HTR-8/SVneo (cell line): ENCODE results near the gene CTCFL.
A peak's percentile ranks its signal among the peaks of the same experiment; 100 is the strongest.
"Not testable (repeated sequence)": the region's sequence is repeated elsewhere in the genome, so short reads cannot be mapped to it uniquely, and the experiment has no call there.

Experiments
- DNase-seq: peaks from one replicate; pipeline ENCODE4 v3.0.0; 2011; ENCODE audit warnings: low spot score, mixed read lengths; ENCODE audit not compliant: insufficient read length
- FAIRE-seq: peaks from 2 replicates; lab custom pipeline; 2011; peaks lifted over from hg19 to GRCh38; lab: Jason Lieb, UNC

Gene CTCFL

DNA sequence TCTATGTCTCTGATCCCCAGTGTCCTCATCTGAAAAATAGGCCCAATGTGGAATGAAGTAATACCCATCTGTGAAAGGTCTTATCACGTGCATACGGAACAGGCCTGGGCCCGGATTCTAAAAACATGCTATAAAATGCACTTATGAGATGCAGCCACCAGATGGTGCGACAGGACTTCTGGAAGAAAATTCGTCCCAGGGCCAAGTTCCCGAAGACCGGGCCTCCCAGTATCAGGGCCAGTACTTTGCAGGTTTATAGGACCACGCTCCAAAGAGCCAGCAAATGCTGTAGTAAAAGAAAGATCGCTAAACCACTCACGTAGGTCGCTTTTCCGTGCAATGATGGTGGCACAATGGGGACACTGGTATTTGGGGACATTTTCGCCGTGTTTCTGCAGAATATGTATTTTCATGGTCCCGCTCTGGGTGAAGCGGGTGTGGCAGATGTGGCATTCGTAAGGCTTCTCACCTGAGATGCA, 10.6 kb downstream of the CTCFL start:
- FAIRE-seq (peak; percentile 93), DNase-seq (peak; percentile 96)

DNA sequence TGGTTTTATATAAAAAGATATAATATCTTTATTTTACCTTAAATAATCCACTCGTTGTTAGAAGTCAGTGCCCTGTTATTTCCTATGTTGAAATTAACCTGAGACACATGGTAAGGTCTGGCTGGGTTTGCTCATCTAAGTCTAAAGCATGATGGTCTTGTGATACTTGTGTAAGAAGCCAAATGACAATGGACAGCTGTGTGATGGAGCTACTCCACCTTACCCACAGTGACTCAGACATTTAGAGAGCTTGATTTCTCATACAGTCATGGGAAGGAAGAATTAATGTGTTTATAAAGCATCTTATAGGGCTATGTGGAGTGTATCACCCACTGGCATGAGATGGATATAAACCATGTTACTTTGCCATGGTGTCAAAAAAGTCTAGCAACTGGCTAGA, 11.7 kb downstream of the CTCFL start:
- DNase-seq (no peak), FAIRE-seq (peak; percentile 94)

DNA sequence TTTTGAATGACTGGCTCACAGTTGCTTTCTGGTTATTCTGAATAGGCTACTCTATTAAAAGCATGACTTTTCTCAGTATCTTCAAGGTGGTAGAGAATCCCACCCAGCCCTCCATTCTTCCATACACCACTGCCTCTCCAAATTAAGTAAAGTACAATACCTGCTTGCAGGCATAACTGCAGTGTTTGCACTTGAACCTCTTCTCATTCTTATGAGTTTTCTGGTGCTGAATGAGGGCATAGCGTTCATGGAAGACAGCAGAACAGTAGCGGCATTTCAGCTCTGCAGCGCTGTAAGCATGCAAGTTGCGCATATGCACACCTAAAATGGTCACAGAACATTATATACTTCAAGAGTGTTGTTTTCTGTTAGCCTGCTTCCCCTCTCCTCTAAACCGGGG, 12.5 kb downstream of the CTCFL start:
- FAIRE-seq, result no peak
- no peak for DNase-seq

DNA sequence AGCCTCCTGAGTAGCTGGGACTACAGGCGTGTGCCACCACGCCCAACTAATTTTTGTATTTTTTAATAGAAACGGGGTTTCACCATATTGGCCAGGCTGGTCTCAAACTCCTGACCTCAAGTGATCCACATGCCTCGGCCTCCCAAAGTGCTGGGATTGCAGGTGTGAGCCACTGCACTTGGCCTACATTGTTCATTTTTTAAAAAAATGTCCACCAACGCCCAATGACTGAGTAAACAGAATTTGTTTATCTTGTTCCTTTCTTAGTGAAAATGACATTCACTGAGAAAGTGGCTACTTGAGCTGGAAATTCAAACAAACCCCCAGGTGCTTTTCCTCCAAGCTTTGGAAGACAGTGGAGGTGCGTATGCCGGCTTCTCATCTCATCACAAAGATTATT, 13.2 kb downstream of the CTCFL start:
- FAIRE-seq, result not testable (repeated sequence)

DNA sequence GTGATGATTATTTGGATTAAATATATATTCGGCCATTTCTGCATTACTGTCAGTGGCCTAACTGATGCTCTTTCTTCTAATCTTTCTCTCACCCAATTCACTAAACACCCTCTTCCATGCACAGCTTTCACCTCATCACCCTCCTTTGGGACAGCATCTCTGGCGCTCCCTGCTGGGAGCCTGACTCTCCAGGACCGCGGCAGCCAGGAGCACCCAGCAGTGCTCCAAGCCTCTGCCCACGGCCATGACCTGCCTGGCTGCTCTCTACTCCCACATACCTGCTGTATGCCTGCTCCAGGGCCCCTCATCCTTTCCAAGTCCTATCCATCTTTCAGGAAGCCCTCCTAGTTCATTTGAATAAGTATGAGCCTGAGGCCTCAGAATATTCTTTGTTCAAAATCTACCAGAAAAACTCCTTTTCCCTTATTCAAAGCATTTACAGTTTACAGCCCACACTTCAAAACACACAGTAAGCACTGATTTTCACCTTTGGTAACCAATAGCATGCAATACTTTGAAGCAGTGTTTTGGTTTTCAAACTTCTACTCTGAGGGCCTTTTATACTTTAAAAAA, 15.2 kb downstream of the CTCFL start:
- FAIRE-seq (peak; percentile 91), DNase-seq (peak; percentile 97)

More for the DNA sequence above, 13.2 kb downstream of the CTCFL start:
- DNase-seq, result not testable (repeated sequence)

DNA sequence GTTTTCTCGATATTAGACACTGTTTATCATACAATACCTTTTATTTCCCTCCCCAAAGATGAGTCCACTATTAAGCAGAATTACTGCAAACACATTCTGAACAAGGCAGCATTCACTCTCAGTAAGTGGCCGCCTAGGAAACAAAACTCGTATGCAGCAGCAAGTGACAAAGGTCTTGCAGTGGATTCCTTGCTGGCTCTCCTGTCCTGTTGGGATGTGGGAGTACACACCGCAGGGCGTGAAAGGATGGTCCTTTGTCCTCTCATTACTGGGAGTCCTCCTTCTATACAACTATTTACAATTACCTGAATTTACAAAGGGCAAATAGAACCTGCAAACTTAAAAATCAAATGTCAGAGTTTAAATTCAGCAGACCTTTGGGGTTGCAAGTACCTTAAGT, 16.1 kb downstream of the CTCFL start:
- DNase-seq (no peak), FAIRE-seq (peak; percentile 52)

DNA sequence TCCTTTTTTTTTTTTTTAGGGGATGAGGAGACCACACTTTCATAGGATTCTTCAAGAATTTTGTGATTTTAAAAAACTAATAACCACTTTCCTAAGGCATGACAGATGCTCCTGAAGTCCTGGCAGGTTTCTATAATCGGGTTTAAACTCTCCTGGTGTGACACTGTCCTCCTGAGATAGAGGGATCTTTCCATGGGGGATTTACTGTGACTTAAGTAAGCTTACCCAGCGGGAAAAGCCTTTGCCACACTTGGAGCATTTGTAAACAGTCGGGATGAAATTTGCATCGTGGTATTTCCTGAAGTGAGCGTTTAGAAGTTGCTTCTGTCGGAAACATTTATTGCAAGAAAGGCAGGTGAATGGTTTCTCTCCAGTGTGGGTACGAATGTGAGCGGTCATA, 16.6 kb downstream of the CTCFL start:
- FAIRE-seq (no peak), DNase-seq (no peak)

DNA sequence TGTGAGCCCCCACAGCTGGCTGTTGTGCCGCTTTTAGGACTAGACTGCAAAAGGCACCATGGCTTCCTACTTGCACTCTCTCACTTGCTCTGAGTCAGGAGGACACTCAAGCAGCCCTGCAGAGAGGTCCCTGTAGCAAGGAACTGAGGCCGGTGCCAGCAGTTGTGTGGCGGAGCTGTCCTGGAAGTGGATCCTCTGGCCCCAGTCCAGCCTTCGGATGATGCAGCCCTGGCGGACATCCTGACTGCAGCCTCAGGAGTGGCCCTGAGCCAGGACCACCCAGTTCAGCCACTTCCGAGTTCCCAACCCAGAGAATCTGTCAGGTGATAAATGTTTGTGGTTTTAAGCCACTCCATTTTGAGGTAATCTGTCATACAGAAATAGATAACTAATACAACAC, 17.5 kb downstream of the CTCFL start:
- FAIRE-seq (peak; percentile 80), DNase-seq (no peak)

DNA sequence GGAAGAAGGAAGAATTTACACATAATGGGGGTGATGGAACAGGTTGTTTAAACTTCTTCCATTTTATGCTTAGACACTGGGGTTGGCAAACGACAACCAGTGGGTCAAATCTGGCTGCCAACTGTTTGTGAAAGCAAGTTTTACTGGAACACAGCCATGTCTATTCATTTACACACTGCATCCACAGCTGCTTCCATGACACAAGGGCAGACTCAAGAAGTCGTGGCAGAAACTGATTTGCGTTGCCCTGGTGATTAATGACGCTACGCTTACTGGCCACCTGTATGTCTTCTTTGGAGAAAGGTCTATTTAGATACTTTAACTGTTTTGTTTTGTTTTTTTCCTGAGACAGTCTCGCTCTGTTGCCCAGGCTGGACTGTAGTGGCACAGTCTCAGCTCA, 19.0 kb downstream of the CTCFL start:
- FAIRE-seq, result peak; percentile 92
- no peak for DNase-seq

DNA sequence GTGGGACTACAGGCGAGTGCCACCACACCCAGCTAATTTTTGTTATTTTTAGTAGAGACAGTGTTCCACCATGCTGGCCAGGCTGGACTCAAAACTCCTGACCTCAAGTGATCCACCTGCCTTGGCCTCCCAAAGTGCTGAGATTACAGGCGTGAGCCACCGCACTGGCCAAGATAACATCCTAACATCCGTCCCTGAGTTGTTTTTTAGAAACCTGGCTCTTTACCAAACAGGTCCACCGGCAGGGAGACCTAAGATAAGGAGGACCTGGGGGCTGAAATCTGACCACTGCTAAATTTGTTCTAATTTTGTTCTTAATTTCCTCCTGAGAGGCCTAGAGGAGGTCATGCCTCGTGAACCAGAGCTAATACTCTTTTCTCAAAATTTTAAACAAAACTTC, 20.5 kb downstream of the CTCFL start:
- DNase-seq, result no peak

DNA sequence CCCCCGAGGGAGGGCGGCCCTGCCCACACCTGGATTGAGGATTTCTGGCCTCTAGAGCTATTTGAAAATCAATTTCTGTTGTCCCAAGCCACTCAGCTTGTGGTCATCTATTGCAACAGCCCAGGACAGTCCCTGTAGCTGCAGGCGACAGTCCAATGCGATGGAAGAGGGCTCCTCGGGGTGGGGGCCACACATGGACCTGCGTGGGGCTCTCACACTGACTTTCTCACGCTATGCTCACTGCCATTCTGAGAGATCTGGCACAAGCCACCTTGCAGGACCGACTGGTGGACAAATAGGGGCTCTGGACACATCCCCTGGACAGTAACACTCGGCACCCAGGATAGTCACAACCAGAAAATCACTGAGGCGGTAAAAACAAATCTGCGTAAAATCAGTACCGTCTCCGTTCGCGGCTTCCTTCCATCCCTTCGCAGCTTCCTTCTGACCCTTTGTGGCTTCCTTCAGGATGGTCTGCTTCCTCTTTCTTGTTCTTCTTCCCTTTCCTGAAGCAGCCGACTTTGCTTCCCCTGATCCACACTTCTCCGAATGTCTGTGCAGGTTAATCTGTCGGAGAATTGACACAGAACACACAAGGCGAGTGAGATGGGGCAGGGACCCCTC, 21.8 kb downstream of the CTCFL start:
- FAIRE-seq (peak; percentile 86), DNase-seq (no peak)

More for the DNA sequence above, 20.5 kb downstream of the CTCFL start:
- peak; percentile 23 for FAIRE-seq

DNA sequence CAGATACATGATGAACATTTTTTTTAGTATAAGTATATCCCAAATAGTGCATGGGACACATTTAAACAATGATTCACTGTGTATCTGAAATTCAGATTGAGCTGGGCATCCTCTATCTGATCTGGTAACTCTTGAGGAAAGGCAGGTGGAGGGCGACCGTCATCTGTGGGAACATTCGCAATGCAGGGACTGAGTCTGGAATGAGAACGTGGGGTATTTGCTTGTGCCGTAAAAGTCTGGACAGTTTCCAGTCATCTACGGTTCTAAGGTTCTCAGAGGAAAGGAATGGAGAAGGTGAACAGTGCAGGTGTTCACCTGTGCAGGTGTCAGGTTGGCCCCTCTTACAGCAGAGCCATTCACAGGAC, 22.6 kb downstream of the CTCFL start:
- no peak for FAIRE-seq
- DNase-seq, result no peak

DNA sequence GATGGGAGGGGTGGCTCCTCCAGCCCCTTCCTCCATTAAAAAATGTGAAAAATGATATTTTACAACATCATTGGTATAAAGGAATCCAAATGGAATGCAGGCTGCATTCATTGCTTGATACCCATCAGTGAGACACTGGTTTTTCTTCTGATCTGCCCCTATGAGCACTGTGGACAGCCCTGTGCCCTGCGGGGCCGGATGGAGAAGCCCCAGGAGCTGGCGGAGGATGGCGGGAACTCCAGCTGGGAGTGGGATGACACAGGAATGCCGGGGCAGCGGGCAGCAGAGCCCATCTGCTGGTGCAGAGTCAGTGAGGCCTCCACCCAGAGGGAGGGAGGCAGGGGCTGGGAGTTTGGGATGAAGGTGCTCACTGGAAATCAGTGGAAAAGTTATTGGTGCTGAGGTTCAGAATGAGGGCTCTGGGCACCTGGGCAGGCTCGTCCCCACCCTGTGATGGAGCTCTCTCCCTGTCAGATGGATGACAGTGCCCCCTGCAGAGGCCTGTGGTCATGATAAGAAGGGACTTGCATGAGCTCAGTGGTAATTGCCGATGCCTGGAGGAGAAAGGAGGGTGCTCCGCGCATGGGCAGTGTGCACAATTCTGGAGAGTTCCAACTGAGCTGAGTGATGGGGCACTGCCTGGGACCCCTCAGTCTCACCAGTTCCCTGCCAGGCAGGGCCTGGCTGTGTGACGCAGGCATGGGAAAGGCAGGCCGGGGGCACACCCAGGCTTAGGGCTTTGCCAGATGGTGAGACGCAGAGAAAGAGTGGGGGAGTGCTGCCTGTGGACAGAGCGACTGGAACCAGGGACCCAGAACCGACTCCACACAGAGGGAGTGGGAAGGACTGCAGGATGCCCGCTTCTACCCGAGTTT, 23.2 kb downstream of the CTCFL start:
- peak; percentile 100 for DNase-seq
- FAIRE-seq, result peak; percentile 100

DNA sequence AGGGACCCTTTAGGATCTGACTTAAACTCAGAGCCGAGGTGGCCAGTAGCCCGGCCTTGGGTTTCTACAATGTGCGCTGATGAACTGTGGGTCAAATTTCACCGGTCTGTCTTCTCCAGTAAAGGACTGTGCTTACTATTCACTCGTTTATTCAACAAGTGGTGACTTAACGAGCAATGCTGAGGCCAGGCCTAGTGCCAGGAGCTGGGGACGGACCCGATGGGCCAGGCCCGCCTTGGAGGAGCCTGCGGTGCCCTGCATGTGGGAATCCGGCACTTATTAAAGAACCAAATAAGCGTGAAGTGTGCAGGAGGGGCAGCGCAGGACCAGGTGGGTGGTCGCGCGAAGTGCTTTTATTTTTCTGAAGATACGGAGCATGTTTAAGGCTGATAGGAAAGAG, 24.0 kb downstream of the CTCFL start:
- DNase-seq, result no peak
- no peak for FAIRE-seq

DNA sequence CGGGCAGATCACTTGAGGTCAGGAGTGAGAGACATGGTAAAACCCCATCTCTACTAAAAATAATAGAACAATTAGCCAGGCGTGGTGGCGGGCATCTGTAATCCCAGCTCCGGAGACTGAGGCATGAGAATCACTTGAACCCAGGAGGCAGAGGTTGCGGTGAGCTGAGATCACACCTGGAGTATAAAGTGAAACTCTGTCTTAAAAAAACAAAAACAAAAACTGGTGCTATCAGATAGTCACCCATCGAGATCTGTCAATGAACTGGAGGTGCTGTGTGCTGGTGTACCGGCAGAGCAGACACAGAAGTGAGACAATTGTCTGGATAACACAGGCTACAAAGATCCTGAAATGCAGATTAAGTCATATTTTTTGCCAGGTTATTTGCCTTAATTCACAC, 24.7 kb downstream of the CTCFL start:
- FAIRE-seq (no peak), DNase-seq (no peak)

DNA sequence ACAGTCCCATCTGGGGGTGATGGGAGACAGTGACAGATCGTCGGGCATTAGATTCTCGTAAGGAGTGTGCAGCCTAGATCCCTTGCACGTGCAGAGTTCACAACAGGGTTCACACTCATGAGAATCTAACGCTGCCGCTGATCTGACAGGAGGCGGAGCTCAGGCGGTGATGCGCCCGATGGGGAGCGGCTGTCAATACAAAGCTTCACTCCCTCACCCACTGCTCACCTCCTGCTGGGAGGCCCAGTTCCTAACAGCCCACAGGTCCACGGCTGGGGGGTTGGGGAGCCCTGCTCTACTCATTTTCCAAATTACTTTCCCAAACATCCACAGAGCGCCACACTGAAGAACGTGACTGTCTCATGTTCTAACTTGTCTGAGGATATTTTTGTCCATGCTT, 25.3 kb downstream of the CTCFL start:
- FAIRE-seq, result peak; percentile 90
- no peak for DNase-seq

DNA sequence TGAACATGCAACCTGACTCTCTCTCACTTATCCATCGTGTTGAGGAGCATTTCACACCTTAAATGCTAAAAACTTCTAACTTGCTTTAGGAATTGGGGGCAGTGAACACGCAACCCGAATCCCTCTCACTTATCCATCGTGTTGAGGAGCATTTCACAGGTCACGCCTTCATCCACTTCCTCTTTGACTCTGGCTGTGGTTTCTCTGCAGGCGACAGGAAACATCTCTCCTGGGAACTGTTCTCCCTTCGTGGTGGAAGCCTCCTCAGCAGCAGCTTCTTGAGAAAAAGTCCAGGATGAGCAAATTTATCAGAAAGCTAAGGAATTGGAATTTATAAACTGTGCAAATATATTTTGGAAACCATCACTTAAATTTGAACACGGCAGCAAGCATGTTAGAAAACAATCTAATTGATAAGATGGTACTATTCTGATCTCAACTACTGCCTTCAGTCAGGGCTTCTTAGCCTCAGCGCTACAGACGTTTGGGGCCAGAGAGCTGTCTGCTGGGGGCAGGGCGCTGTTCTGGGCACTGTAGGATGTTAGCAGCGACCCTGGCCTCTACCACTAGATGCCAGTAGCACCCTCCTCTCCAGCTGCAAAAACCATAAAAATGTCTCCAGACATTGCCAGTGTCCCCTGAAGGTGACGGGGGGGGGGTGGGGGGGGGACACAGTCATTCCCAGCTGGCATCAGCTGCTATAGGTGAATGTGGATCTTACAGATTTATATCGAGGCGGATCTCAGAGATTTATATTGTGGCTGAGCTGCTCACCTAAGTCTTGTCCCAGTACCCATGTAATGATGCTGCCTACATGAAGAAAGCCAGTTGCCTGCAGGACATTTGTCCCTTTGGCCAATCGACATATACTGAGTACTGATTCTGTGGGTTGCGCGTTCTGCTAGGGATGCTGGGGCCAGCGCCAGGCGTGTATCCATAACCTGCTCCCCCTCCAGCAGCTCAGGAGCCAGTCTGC, 26.2 kb downstream of the CTCFL start:
- DNase-seq, result peak; percentile 82
- peak; percentile 97 for FAIRE-seq

DNA sequence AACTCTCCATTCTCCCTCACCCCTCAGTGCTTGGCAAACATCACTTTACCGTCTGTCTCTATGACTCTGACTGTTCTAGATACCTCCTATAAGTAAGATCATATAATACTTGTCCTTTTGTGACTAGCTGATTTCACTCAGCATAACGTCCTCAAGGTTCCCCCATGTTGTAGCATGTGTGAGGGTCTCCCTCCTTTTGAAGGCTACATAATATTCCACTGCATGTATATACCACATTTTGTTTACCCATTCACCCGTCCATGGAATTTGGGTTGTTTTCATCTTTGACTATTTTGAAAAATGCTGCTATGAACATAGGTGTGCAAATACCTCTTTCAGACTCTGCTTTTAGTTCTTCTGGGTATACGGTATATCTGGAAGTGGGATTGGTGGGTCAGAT, 28.3 kb downstream of the CTCFL start:
- DNase-seq (no peak), FAIRE-seq (peak; percentile 93)

DNA sequence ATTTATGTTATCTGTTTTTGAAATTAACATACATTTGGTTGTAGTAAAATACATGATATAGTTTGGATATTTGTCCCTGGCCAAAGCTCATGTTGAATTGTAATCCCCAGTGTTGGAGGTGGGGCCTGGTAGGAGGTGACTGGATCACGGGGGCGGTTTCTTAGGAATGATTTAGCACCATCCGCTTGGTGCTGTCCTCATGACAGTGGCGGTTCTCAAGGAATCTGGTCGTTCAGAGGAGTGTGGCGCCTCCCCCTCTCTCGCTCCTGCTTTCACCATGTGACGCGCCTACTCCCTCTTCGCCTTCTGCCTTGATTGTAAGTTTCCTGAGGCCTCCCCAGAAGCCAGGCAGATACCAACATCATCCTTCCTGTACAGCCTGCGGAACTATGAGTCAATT, 29.0 kb downstream of the CTCFL start:
- DNase-seq (no peak), FAIRE-seq (no peak)

DNA sequence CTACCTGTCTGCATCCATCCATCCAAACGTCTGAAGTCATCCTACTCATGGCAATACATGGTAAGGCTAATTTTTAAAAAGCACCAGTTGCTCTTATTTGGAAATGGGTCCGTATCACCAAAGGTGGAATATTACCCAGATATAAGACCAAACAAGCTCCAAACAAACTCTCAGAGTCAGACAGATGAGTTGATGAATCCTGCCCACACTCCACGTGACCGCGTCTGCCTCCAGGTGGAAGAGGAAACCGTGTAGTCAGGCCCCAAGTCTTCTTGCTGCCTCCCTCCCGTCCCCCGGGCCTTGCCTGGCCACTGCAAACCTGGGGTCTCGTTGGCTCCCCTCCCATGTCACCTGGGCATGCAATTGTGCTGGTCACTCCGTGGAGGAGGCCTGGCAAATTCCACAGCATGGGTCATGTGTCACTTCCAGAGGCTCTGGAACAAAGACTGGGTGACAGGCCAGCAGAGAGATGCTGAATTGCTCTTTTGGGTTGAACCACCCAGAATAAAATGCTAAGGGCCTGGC, 31.8 kb downstream of the CTCFL start:
- DNase-seq (no peak), FAIRE-seq (peak; percentile 64)
